Liver (tissue), 3 donors: Measurements from ENCODE around the gene ADCY3.

Experiments used
- FOXA1 ChIP-seq: IDR thresholded peaks from 2 replicates; pipeline ENCODE4 v1.6.1; 2016; ENCODE audit warnings: antibody characterized with exemption
- GABPA ChIP-seq, 2 donors: IDR thresholded peaks in 1 of 2; conservative IDR thresholded peaks in 1 of 2; 2 replicates each; pipeline ENCODE4 v1.6.1; 2016; ENCODE audit warnings: antibody characterized with exemption in 2 of 2, mild to moderate bottlenecking in 1 of 2, moderate library complexity in 1 of 2
- RAD21 ChIP-seq, 2 donors: IDR thresholded peaks; 2 replicates each; pipeline ENCODE4 v1.6.1; 2016; ENCODE audit warnings: antibody characterized with exemption in 2 of 2, mild to moderate bottlenecking in 2 of 2
- RXRA ChIP-seq, 2 donors: IDR thresholded peaks; 2 replicates each; pipeline ENCODE4 v1.6.1; 2017 to 2018; ENCODE audit warnings: antibody characterized with exemption in 2 of 2, mild to moderate bottlenecking in 1 of 2
- SP1 ChIP-seq: IDR thresholded peaks from 2 replicates; pipeline ENCODE4 v1.6.1; 2018; ENCODE audit warnings: antibody characterized with exemption, mild to moderate bottlenecking
- TAF1 ChIP-seq: conservative IDR thresholded peaks from 2 replicates; pipeline ENCODE4 v1.6.1; 2016; ENCODE audit warnings: antibody characterized with exemption, mild to moderate bottlenecking
- TF ChIP-seq, protein P1 (sequence below): IDR thresholded peaks from 2 replicates; pipeline ENCODE4 v1.6.1; 2016; ENCODE audit warnings: antibody characterized with exemption, mild to moderate bottlenecking
- TF ChIP-seq, protein P2 (sequence below): fragments of 150-350 bp; IDR thresholded peaks from 2 replicates; pipeline ENCODE4 v1.5.1; 2017; ENCODE audit warnings: improper control_type of control experiment, low read depth, low read length; ENCODE audit not compliant: missing input control
- TF ChIP-seq, protein P3 (sequence below): IDR thresholded peaks from 2 replicates; pipeline ENCODE4 v1.6.1; 2016; ENCODE audit warnings: antibody characterized with exemption
- donor health status: healthy.
- donor health status: healthy.

DNA sequence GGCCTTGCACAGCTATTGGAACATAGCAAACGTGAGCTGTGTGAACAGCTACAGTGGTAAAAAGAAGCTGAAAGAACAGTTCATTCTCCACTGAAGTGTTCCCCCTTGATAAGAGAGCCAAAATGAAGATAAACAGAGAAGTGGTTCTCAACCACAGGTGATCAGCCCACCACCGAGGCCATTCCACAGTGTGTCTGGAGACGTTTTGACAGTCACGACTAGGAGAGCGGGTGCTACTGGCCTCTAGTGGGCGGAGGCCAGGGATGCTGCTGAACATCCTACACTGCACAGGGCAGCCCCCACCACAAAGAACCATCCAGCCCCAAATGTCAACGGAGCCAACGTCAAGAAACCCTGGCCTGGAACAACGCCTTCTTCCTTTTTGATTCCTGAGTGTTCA lies 38.4 kb downstream of the ADCY3 start:
- no peak for TF ChIP-seq RXRA (IDR thresholded peaks at IDR 0.05)
- TF ChIP-seq, protein P1, sequence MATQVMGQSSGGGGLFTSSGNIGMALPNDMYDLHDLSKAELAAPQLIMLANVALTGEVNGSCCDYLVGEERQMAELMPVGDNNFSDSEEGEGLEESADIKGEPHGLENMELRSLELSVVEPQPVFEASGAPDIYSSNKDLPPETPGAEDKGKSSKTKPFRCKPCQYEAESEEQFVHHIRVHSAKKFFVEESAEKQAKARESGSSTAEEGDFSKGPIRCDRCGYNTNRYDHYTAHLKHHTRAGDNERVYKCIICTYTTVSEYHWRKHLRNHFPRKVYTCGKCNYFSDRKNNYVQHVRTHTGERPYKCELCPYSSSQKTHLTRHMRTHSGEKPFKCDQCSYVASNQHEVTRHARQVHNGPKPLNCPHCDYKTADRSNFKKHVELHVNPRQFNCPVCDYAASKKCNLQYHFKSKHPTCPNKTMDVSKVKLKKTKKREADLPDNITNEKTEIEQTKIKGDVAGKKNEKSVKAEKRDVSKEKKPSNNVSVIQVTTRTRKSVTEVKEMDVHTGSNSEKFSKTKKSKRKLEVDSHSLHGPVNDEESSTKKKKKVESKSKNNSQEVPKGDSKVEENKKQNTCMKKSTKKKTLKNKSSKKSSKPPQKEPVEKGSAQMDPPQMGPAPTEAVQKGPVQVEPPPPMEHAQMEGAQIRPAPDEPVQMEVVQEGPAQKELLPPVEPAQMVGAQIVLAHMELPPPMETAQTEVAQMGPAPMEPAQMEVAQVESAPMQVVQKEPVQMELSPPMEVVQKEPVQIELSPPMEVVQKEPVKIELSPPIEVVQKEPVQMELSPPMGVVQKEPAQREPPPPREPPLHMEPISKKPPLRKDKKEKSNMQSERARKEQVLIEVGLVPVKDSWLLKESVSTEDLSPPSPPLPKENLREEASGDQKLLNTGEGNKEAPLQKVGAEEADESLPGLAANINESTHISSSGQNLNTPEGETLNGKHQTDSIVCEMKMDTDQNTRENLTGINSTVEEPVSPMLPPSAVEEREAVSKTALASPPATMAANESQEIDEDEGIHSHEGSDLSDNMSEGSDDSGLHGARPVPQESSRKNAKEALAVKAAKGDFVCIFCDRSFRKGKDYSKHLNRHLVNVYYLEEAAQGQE: no peak
- TF ChIP-seq, protein P2, sequence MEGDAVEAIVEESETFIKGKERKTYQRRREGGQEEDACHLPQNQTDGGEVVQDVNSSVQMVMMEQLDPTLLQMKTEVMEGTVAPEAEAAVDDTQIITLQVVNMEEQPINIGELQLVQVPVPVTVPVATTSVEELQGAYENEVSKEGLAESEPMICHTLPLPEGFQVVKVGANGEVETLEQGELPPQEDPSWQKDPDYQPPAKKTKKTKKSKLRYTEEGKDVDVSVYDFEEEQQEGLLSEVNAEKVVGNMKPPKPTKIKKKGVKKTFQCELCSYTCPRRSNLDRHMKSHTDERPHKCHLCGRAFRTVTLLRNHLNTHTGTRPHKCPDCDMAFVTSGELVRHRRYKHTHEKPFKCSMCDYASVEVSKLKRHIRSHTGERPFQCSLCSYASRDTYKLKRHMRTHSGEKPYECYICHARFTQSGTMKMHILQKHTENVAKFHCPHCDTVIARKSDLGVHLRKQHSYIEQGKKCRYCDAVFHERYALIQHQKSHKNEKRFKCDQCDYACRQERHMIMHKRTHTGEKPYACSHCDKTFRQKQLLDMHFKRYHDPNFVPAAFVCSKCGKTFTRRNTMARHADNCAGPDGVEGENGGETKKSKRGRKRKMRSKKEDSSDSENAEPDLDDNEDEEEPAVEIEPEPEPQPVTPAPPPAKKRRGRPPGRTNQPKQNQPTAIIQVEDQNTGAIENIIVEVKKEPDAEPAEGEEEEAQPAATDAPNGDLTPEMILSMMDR: no peak
- TF ChIP-seq, protein P3, sequence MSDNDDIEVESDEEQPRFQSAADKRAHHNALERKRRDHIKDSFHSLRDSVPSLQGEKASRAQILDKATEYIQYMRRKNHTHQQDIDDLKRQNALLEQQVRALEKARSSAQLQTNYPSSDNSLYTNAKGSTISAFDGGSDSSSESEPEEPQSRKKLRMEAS: no peak
- TF ChIP-seq GABPA (IDR thresholded peaks at IDR 0.05 in 1 of 2, conservative IDR thresholded peaks at IDR 0.05 in 1 of 2): no peak
- TF ChIP-seq FOXA1: no peak
- no peak for TF ChIP-seq RAD21 (IDR thresholded peaks at IDR 0.05)
- no peak for TF ChIP-seq SP1
- no peak for TF ChIP-seq TAF1
